Measurements from ENCODE around the gene EXD3. TPM values are rescaled to one million over a fixed set of nuclear protein-coding genes. Genes with fewer than 3 reads are reported as not detected.

Gene EXD3
- total and polyA plus RNA-seq, 2 of the 13 experiments (the other 11 are each of a cell fraction or from before 2014, with no cell fraction given), result 2.7 to 4.8 TPM

DNA sequence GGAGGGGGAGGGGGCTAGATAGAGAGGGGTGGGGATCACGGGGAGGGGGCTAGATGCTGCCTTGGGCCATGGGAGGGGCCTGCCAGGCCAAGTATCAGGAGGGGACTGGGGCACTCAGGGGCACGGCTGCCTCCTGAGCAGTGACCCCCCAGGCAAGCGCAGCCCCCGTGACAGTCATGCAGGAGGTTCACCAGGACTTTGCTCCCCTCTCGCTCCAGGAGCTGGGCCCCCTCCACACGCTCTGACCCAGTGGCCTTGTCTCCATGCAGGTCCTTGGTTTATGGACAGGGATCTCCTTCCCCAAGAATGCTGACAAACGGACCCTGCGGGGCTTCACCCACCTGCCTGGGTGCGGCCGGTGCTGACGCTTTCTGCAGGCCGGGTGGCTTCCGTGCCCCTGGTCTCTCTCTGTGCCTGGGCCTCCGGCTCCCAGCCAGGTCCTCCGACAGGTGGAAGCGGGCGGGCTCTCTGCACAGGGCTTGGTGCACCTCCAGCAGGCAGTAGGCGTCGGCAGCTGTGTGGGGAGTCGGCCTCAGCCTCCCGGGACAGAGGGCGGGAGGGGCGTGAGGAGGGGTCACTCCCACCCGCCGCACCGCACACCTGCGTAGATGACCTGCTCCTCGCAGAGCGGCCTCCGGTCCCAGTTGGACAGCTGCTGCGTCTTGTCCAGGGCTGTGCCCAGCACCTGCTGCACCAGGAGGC is 74.0 kb downstream of the EXD3 start:
- DNase-seq (ENCODE audit: low spot score), result no peak
- Histone ChIP-seq H3K9ac (ENCODE audit: insufficient read depth, low read depth, low read length) (no peak overlapping the region), H3K27ac (ENCODE audit: extremely low read length, insufficient read depth, low read length) (no peak overlapping the region), H3K4me2 (ENCODE audit: low read depth, low read length) (0 out of 2 replicates have a peak overlapping the region, but pooled peaks have one; percentile 3), H3K9me3 (ENCODE audit: low read length) (no peaks in the 10 kb centered on the region), H3K79me2 (ENCODE audit: insufficient read depth, low read length) (no peaks in the 10 kb centered on the region), H2AFZ (ENCODE audit: low read length) (no peak overlapping the region), H3K27me3 (ENCODE audit: control insufficient read depth in 1 of 2, insufficient read depth in 2 of 2, low read length in 2 of 2) (peaks cover 0 to 8% of the 10 kb centered on the region in 2 experiments; a peak in 1 of 5 replicates), H3K4me3 (replicated peaks in 1 of 3; ENCODE audit: insufficient read depth in 1 of 3, low read depth in 2 of 3, low read length in 3 of 3) (no peak overlapping the region; a peak in 1 of 6 replicates), H3K36me3 (replicated peaks in 1 of 2; ENCODE audit: control insufficient read depth in 1 of 2, insufficient read depth in 2 of 2, low read length in 2 of 2) (no peaks in the 10 kb centered on the region), H3K4me1 (ENCODE audit: insufficient read depth, low read length) (peaks cover 12% of the 10 kb centered on the region), H4K20me1 (ENCODE audit: insufficient read depth, low read length) (no peaks in the 10 kb centered on the region)
- ChIA-PET CTCF (ENCODE audit: low intra/inter-chr PET ratio, low total read pairs) (no interaction called here), POLR2A (no interaction called here)
- ATAC-seq, result no peak
- BruUV-seq (replicated peaks), result no TSS peak
- intact Hi-C loops (cut with micrococcal nuclease; ENCODE audit: unreplicated experiment), result no loop called here
- WGBS (ENCODE audit: low lambda C conversion rate), result 42% methylated on average over 6 of the region's 31 CpGs
- FAIRE-seq, result no peak
- in situ Hi-C loops (cut with HindIII; ENCODE audit: extremely low pct_ligation_motif_present, low pct_unique_long_range_greater_than_20kb), result no loop called here
- no peak for TF ChIP-seq HDAC1 (CRISPR knock-in tag; IDR thresholded peaks at IDR 0.05)
- no peak for TF ChIP-seq SRF (IDR thresholded peaks at IDR 0.05; ENCODE audit: low read depth, low read length)
- TF ChIP-seq, protein P1, sequence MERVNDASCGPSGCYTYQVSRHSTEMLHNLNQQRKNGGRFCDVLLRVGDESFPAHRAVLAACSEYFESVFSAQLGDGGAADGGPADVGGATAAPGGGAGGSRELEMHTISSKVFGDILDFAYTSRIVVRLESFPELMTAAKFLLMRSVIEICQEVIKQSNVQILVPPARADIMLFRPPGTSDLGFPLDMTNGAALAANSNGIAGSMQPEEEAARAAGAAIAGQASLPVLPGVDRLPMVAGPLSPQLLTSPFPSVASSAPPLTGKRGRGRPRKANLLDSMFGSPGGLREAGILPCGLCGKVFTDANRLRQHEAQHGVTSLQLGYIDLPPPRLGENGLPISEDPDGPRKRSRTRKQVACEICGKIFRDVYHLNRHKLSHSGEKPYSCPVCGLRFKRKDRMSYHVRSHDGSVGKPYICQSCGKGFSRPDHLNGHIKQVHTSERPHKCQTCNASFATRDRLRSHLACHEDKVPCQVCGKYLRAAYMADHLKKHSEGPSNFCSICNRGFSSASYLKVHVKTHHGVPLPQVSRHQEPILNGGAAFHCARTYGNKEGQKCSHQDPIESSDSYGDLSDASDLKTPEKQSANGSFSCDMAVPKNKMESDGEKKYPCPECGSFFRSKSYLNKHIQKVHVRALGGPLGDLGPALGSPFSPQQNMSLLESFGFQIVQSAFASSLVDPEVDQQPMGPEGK (CRISPR knock-in tag; IDR thresholded peaks at IDR 0.05), result peak; percentile 81; the same call in 1 of the 2 replicates
- TF ChIP-seq MIER2 (CRISPR knock-in tag; IDR thresholded peaks at IDR 0.05), result no peak
- no peak for TF ChIP-seq GLMP (CRISPR knock-in tag; IDR thresholded peaks at IDR 0.05; ENCODE audit: borderline replicate concordance)
- no peak for TF ChIP-seq FOSL1 (CRISPR knock-in tag; IDR thresholded peaks at IDR 0.05; ENCODE audit: borderline replicate concordance)
- TF ChIP-seq, protein P2, sequence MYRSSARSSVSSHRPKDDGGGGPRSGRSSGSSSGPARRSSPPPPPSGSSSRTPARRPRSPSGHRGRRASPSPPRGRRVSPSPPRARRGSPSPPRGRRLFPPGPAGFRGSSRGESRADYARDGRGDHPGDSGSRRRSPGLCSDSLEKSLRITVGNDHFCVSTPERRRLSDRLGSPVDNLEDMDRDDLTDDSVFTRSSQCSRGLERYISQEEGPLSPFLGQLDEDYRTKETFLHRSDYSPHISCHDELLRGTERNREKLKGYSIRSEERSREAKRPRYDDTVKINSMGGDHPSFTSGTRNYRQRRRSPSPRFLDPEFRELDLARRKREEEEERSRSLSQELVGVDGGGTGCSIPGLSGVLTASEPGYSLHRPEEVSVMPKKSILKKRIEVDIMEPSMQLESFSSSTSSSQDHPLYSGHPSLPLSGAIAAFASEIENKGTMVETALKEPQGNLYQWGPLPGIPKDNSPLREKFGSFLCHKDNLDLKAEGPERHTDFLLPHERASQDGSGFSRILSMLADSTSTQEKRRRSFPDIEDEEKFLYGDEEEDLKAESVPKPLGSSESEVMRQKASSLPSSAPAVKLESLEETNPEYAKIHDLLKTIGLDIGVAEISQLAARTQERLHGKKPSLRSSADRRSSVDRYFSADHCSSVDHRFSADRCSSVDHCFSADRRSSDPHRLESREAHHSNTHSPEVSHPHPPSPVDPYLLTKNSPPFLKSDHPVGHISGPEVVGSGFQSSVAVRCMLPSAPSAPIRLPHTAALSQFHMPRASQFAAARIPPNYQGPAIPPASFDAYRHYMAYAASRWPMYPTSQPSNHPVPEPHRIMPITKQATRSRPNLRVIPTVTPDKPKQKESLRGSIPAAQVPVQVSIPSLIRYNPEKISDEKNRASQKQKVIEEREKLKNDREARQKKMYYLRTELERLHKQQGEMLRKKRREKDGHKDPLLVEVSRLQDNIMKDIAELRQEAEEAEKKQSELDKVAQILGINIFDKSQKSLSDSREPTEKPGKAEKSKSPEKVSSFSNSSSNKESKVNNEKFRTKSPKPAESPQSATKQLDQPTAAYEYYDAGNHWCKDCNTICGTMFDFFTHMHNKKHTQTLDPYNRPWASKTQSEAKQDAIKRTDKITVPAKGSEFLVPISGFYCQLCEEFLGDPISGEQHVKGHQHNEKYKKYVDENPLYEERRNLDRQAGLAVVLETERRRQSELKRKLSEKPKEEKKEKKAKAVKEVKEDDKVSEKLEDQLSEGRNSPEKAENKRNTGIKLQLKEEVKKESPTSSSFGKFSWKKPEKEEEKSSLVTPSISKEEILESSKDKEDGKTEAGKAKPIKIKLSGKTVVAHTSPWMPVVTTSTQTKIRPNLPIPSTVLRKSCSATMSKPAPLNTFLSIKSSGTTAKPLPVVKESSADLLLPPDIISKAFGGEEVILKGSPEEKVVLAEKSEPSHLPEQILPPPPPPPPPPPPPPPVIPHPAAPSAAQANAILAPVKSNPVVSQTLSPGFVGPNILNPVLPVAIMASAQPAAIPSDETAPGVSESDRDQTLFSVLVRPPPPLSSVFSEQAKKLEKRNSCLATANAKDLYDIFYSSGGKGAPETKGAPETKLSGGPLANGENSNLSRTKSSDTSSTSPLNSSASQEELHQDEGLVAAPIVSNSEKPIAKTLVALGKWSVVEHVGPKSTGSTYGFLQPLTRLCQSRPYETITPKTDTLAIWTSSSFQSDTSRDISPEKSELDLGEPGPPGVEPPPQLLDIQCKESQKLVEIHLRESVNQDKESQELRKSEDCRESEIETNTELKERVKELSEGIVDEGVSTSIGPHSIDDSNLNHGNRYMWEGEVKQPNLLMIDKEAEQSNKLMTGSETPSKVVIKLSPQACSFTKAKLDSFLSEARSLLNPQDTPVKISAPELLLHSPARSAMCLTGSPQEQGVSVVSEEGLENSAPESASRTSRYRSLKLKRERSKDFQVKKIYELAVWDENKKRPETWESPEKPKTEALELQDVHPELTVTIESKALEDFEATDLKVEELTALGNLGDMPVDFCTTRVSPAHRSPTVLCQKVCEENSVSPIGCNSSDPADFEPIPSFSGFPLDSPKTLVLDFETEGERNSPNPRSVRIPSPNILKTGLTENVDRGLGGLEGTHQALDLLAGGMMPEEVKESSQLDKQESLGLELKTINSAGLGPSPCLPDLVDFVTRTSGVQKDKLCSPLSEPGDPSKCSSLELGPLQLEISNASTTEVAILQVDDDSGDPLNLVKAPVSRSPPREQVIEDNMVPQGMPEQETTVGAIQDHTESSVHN (CRISPR knock-in tag; IDR thresholded peaks at IDR 0.05), result no peak
- no peak for TF ChIP-seq HHEX (CRISPR knock-in tag; IDR thresholded peaks at IDR 0.05)
